GM12878 (cell line): ENCODE measurements around the gene ESPNL. TPM values are rescaled to one million over a fixed set of nuclear protein-coding genes. Genes with fewer than 3 reads are reported as not detected.
A peak's percentile ranks its signal among the peaks of the same experiment; 100 is the strongest.

ENCODE experiments used
- ATAC-seq: fragments of 200-7000 bp; cut with Tn5 transposase; 3 replicates; pipeline ENCODE4 v1.9.1; 2020; ENCODE audit warnings: mild to moderate bottlenecking, moderate library complexity
- BruUV-seq: library from RNA; stranded (reverse); fragments of 400-500 nt; replicated peaks from 2 replicates; lab custom pipeline; 2021; lab: Mats Ljungman, UMichigan
- CTCF ChIA-PET: fragments of 300-600 bp; sonication (Branson Sonifier 250); formaldehyde crosslinking; extraction: SDS; loops from one replicate; lab custom pipeline; 2021; ENCODE audit warnings: inconsistent platforms; lab: Yijun Ruan, JAX
- POLR2A ChIA-PET: fragments of 350-600 bp; formaldehyde crosslinking; extraction: SDS; loops from one replicate; lab custom pipeline; 2021; ENCODE audit warnings: inconsistent platforms; lab: Charles Lee
- RAD21 ChIA-PET: fragments of 300-600 bp; sonication (Branson Sonifier 250); formaldehyde crosslinking; loops from one replicate; lab custom pipeline; 2023; ENCODE audit warnings: antibody characterized with exemption; ENCODE audit not compliant: unreplicated experiment; lab: Charles Lee
- SMC1A ChIA-PET: fragments of 300-600 bp; sonication (Branson Sonifier 250); formaldehyde crosslinking; loops from one replicate; lab custom pipeline; 2023; ENCODE audit not compliant: unreplicated experiment, uncharacterized antibody; lab: Charles Lee
- DNase-seq: peaks from one replicate; pipeline ENCODE4 v3.0.0-alpha.2; 2011; ENCODE audit warnings: low read depth, low spot score
- FAIRE-seq: peaks from 3 replicates; lab custom pipeline; 2011; peaks lifted over from hg19 to GRCh38; lab: Jason Lieb, UNC
- H2AFZ ChIP-seq: 2 replicates; pipeline ENCODE4 v1.6.0; 2011; ENCODE audit warnings: low read depth, low read length, control low read depth; ENCODE audit not compliant: control insufficient read depth
- H3K27ac ChIP-seq: 2 replicates; pipeline ENCODE4 v1.5.1; 2011; ENCODE audit warnings: control low read depth; ENCODE audit not compliant: control insufficient read depth, insufficient read depth
- H3K27me3 ChIP-seq, 2 experiments: replicated peaks in 1 of 2; 2 replicates each; pipeline versions ENCODE4 v1.6.0 to v1.6.1; 2011; ENCODE audit warnings: low read length in 1 of 2; ENCODE audit not compliant: control insufficient read depth in 2 of 2, insufficient read depth in 2 of 2
- H3K36me3 ChIP-seq, 2 experiments: 2 replicates each; pipeline ENCODE4 v1.5.1; 2011; ENCODE audit warnings: low read length in 1 of 2; ENCODE audit not compliant: control insufficient read depth in 2 of 2, insufficient read depth in 2 of 2
- H3K4me1 ChIP-seq: 2 replicates; pipeline ENCODE4 v1.6.1; 2011; ENCODE audit warnings: mild to moderate bottlenecking, low read length, moderate library complexity, mixed read lengths; ENCODE audit not compliant: control insufficient read depth, insufficient read depth
- H3K4me2 ChIP-seq: 2 replicates; pipeline ENCODE4 v1.6.0; 2011; ENCODE audit warnings: control low read depth; ENCODE audit not compliant: control insufficient read depth, insufficient read depth
- H3K4me3 ChIP-seq: fragments of 200-600 bp; sonication (generic); 2 replicates; pipeline ENCODE4 v1.5.1; 2016
- H3K79me2 ChIP-seq: 2 replicates; pipeline ENCODE4 v1.6.0; 2011; ENCODE audit warnings: low read length; ENCODE audit not compliant: control insufficient read depth, insufficient read depth
- H3K9ac ChIP-seq: 2 replicates; pipeline ENCODE4 v1.8.0; 2011; ENCODE audit warnings: low read length, control low read depth, mixed read lengths; ENCODE audit not compliant: control insufficient read depth, insufficient read depth
- H3K9me3 ChIP-seq: replicated peaks from 3 replicates; pipeline ENCODE4 v1.5.1; 2011; ENCODE audit warnings: mild to moderate bottlenecking, low read length; ENCODE audit not compliant: control insufficient read depth, insufficient read depth
- H4K20me1 ChIP-seq: 2 replicates; pipeline ENCODE4 v1.6.0; 2011; ENCODE audit not compliant: control insufficient read depth, insufficient read depth
- NKRF ChIP-seq: fragments of 450-650 bp; conservative IDR thresholded peaks from 2 replicates; pipeline ENCODE4 v1.6.1; 2017; ENCODE audit warnings: mild to moderate bottlenecking, moderate library complexity
- POLR2A ChIP-seq: IDR thresholded peaks from 2 replicates; pipeline ENCODE4 v1.6.1; 2011; ENCODE audit warnings: low read depth, mild to moderate bottlenecking, low read length
- STAT1 ChIP-seq: fragments of 450-650 bp; conservative IDR thresholded peaks from 2 replicates; pipeline ENCODE4 v1.6.1; 2014; ENCODE audit warnings: antibody characterized with exemption, mild to moderate bottlenecking
- SUZ12 ChIP-seq: fragments of 200-600 bp; sonication (generic); IDR thresholded peaks from one replicate; pipeline ENCODE4 v1.6.1; 2018; ENCODE audit warnings: antibody characterized with exemption, mild to moderate bottlenecking; ENCODE audit not compliant: unreplicated experiment
- WGBS: methylation state at CpG from one replicate; pipeline ENCODE4 v1.1.6; 2016; ENCODE audit warnings: low lambda C conversion rate; ENCODE audit not compliant: insufficient replicate concordance, insufficient coverage; ENCODE audit errors: missing lambda C conversion rate; 5-methylcytosine and 5-hydroxymethylcytosine counted together
- in situ Hi-C: fragments of 300-500 bp; cut with MboI; formaldehyde crosslinking; loops from 9 replicates; pipeline ENCODE4 v1.14.3; 2018; ENCODE audit warnings: mixed read lengths
- intact Hi-C: fragments of 100-400 bp; cut with micrococcal nuclease; formaldehyde crosslinking; loops from one replicate; pipeline ENCODE4 v1.14.2; 2022; ENCODE audit not compliant: unreplicated experiment
- polyA plus RNA-seq, 11 experiments: library from polyadenylated mRNA; depleted of rRNA in 4 of 11; unstranded in 6 of 11; stranded (reverse) in 5 of 11; fragments of >200 nt; fragmentation: Nextera tagmentation in 4 of 11; fragmentation: Illumina TruSeq in 1 of 11; extraction: Ambion mirVana in 4 of 11; extraction: Trizol in 1 of 11; gene quantifications; 1 replicate in 1 of 11; 2 replicates in 10 of 11; pipeline versions ENCODE4 v1.2.1 to v1.2.3, GENCODE V29; 2011 to 2016; ENCODE audit warnings: inconsistent platforms in 2 of 11, missing spikeins in 2 of 11, low read depth in 1 of 11
- total RNA-seq, 4 experiments: library from RNA; depleted of rRNA in 3 of 4; stranded (reverse); fragments of >200 nt in 3 of 4; fragmentation: Illumina TruSeq in 1 of 4; extraction: Trizol in 1 of 4; gene quantifications; 2 replicates each; pipeline versions ENCODE4 v1.2.1 to v1.2.3, GENCODE V29; 2013 to 2021

ESPNL gene
- total and polyA plus RNA-seq, 10 of the 15 experiments (the other 5 are each of a cell fraction or from before 2014, with no cell fraction given): 0.05 to 0.94 (median 0.36) TPM; not detected in 3

GRCh38 chr2:238092486-238093035 is 7.6 kb upstream of the ESPNL start (continued):
- no peak for TF ChIP-seq NKRF
- TF ChIP-seq STAT1: no peak

GRCh38 chr2:238093181-238094140 is 6.7 kb upstream of the ESPNL start:
- Histone ChIP-seq H3K4me3 (no peak overlapping the region), H3K36me3 (peaks cover 1 to 2% of the 10 kb centered on the region in 2 experiments; a peak in 3 of 4 replicates), H3K27ac (no peak overlapping the region), H4K20me1 (no peaks in the 10 kb centered on the region), H2AFZ (no peak overlapping the region), H3K9ac (no peak overlapping the region), H3K79me2 (no peaks in the 10 kb centered on the region), H3K4me2 (no peak overlapping the region), H3K9me3 (no peaks in the 10 kb centered on the region), H3K27me3 (no peaks in the 10 kb centered on the region), H3K4me1 (peaks cover under 1% of the 10 kb centered on the region)
- RAD21 ChIA-PET: no interaction called here
- intact Hi-C loops (no loop called here), in situ Hi-C loops (no loop called here)
- ATAC-seq (no peak), FAIRE-seq (no peak), DNase-seq (no peak)
- CTCF ChIA-PET: no interaction called here
- POLR2A ChIA-PET: no interaction called here
- SMC1A ChIA-PET: no interaction called here
- 88% methylated on average over 20 of the region's 26 CpGs for WGBS
- BruUV-seq: no TSS peak
- TF ChIP-seq SUZ12 (no peak), POLR2A (peak; percentile 19; the same call in 1 of the 2 replicates)
